Keratinocyte (primary cell): ENCODE measurements around the gene MFSD2A. TPM values are rescaled to one million over a fixed set of nuclear protein-coding genes. Genes with fewer than 3 reads are reported as not detected.
A peak's percentile ranks its signal among the peaks of the same experiment; 100 is the strongest.

Experiments used
- DNase-seq: peaks from one replicate; pipeline ENCODE4 v3.0.0-alpha.2; 2011; ENCODE audit warnings: low read depth, missing footprints, low spot score
- FAIRE-seq: peaks from 2 replicates; lab custom pipeline; 2011; peaks lifted over from hg19 to GRCh38; lab: Jason Lieb, UNC
- H2AFZ ChIP-seq: 2 replicates; pipeline ENCODE4 v1.6.0; 2012; ENCODE audit warnings: low read length, control low read depth, inconsistent platforms; ENCODE audit not compliant: control insufficient read depth
- H3K27ac ChIP-seq: 2 replicates; pipeline ENCODE4 v1.5.1; 2011; ENCODE audit warnings: low read length; ENCODE audit not compliant: control insufficient read depth, insufficient read depth
- H3K27me3 ChIP-seq: 3 replicates; pipeline ENCODE4 v1.6.0; 2011; ENCODE audit warnings: low read length; ENCODE audit not compliant: control insufficient read depth, insufficient read depth; ENCODE audit errors: extremely low read depth
- H3K36me3 ChIP-seq, 2 experiments: 2 replicates in 1 of 2; 3 replicates in 1 of 2; pipeline ENCODE4 v1.5.1; 2011; ENCODE audit warnings: low read length in 2 of 2, mild to moderate bottlenecking in 1 of 2; ENCODE audit not compliant: control insufficient read depth in 2 of 2, insufficient read depth in 2 of 2; ENCODE audit errors: extremely low read depth in 1 of 2
- H3K4me1 ChIP-seq: 3 replicates; pipeline ENCODE4 v1.5.1; 2011; ENCODE audit warnings: low read length; ENCODE audit not compliant: control insufficient read depth, insufficient read depth; ENCODE audit errors: extremely low read depth
- H3K4me2 ChIP-seq: 3 replicates; pipeline ENCODE4 v1.6.0; 2011; ENCODE audit warnings: low read depth, low read length; ENCODE audit not compliant: control insufficient read depth, insufficient read depth; ENCODE audit errors: extremely low read depth
- H3K4me3 ChIP-seq, 3 experiments: fragments of 200-600 bp in 1 of 3; sonication (generic) in 1 of 3; 2 replicates in 2 of 3; 3 replicates in 1 of 3; pipeline ENCODE4 v1.5.1; 2011 to 2016; ENCODE audit warnings: low read length in 3 of 3, mild to moderate bottlenecking in 3 of 3, control low read depth in 2 of 3, inconsistent platforms in 1 of 3, low read depth in 1 of 3, mixed read lengths in 1 of 3, mixed run types in 1 of 3, moderate library complexity in 1 of 3; ENCODE audit not compliant: control insufficient read depth in 2 of 3, insufficient read depth in 2 of 3; ENCODE audit errors: extremely low read depth in 1 of 3
- H3K79me2 ChIP-seq: 2 replicates; pipeline ENCODE4 v1.6.0; 2012; ENCODE audit warnings: low read length; ENCODE audit not compliant: control insufficient read depth, insufficient read depth
- H3K9ac ChIP-seq: 3 replicates; pipeline ENCODE4 v1.6.0; 2011; ENCODE audit warnings: low read length; ENCODE audit not compliant: control insufficient read depth, insufficient read depth; ENCODE audit errors: extremely low read depth
- H3K9me1 ChIP-seq: 3 replicates; pipeline ENCODE4 v1.6.0; 2011; ENCODE audit warnings: low read length; ENCODE audit not compliant: control insufficient read depth, insufficient read depth; ENCODE audit errors: extremely low read depth
- H3K9me3 ChIP-seq: 2 replicates; pipeline ENCODE4 v1.5.1; 2012; ENCODE audit warnings: low read depth, low read length; ENCODE audit not compliant: control insufficient read depth
- H4K20me1 ChIP-seq: 3 replicates; pipeline ENCODE4 v1.6.0; 2011; ENCODE audit warnings: low read length; ENCODE audit not compliant: control insufficient read depth, insufficient read depth; ENCODE audit errors: extremely low read depth
- CTCF ChIP-seq, 3 experiments: IDR thresholded peaks in 1 of 3; conservative IDR thresholded peaks in 1 of 3; optimal IDR thresholded peaks in 1 of 3; 2 replicates in 2 of 3; 3 replicates in 1 of 3; pipeline versions ENCODE3 to v1.5.1; 2011; ENCODE audit warnings: low read length in 3 of 3, mild to moderate bottlenecking in 3 of 3, moderate library complexity in 2 of 3, control low read depth in 1 of 3, inconsistent platforms in 1 of 3; ENCODE audit not compliant: insufficient read depth in 2 of 3; ENCODE audit errors: extremely low read depth in 1 of 3
- EZH2 ChIP-seq: IDR thresholded peaks from one replicate; pipeline ENCODE4 v1.6.1; 2012; ENCODE audit warnings: inconsistent platforms, mild to moderate bottlenecking, low read length, moderate library complexity
- dilution Hi-C: fragments of 300-500 bp; cut with MboI; formaldehyde crosslinking; loops from one replicate; pipeline ENCODE4 v1.7.0; 2020; ENCODE audit warnings: low sequenced_read_pairs; ENCODE audit not compliant: extremely low pct_ligation_motif_present
- polyA plus RNA-seq, 5 experiments: library from polyadenylated mRNA; depleted of rRNA in 3 of 5; stranded (reverse) in 3 of 5; stranded (forward) in 1 of 5; unstranded in 1 of 5; fragments of >200 nt; gene quantifications; 1 replicate in 1 of 5; 2 replicates in 3 of 5; 3 replicates in 1 of 5; pipeline versions ENCODE4 v1.2.1 to v1.2.3, GENCODE V29; 2011 to 2012; ENCODE audit warnings: missing spikeins in 2 of 5, low read depth in 1 of 5, low replicate concordance in 1 of 5

MFSD2A gene
- polyA plus RNA-seq, 1 donor (not counting 4 experiments of a cell fraction or from before 2014, with no cell fraction given), result 50.1 TPM

- FAIRE-seq (no peak), DNase-seq (no peak)
- no peaks in the 10 kb centered on the region for H3K27me3 ChIP-seq
- peaks cover 9% of the 10 kb centered on the region for H3K79me2 ChIP-seq
- peaks cover 54% of the 10 kb centered on the region for H3K4me1 ChIP-seq
- dilution Hi-C loops, result no loop called here
- peak overlapping the region in 2 of 3 experiments; percentile 18 to 28 for H3K4me3 ChIP-seq
- peak overlapping the region; percentile 33 for H3K4me2 ChIP-seq
- H2AFZ ChIP-seq, result no peak overlapping the region
- TF ChIP-seq CTCF (optimal IDR thresholded peaks at IDR 0.05 in 1 of 3, IDR thresholded peaks at IDR 0.05 in 1 of 3, conservative IDR thresholded peaks at IDR 0.05 in 1 of 3; ENCODE audit: extremely low read depth in 1 of 3, insufficient read depth in 2 of 3, low read length in 3 of 3) (no peak), EZH2 (no peak)
- no peaks in the 10 kb centered on the region for H3K9me1 ChIP-seq
- H3K9me3 ChIP-seq, result no peaks in the 10 kb centered on the region
- peaks cover 33 to 65% of the 10 kb centered on the region in 2 experiments for H3K36me3 ChIP-seq
- H4K20me1 ChIP-seq, result peaks cover 2% of the 10 kb centered on the region
- peak overlapping the region; percentile 48 for H3K9ac ChIP-seq
- H3K27ac ChIP-seq, result peak overlapping the region; percentile 63
Observed at GRCh38 chr1:39969531-39970270, 14.8 kb downstream of the MFSD2A start.

GRCh38 chr1:39970274-39970673 lies 15.3 kb downstream of the MFSD2A start:
- H3K79me2 ChIP-seq, result peaks cover 3% of the 10 kb centered on the region
- peaks cover 54% of the 10 kb centered on the region for H3K4me1 ChIP-seq
- no peak overlapping the region for H3K4me3 ChIP-seq
- H3K9ac ChIP-seq, result no peak overlapping the region
- no peak overlapping the region for H2AFZ ChIP-seq
- no peaks in the 10 kb centered on the region for H3K9me3 ChIP-seq
- dilution Hi-C loops, result no loop called here
- peaks cover 28 to 59% of the 10 kb centered on the region in 2 experiments for H3K36me3 ChIP-seq
- H4K20me1 ChIP-seq, result peaks cover 2% of the 10 kb centered on the region
- FAIRE-seq (peak; percentile 90), DNase-seq (no peak)
- H3K9me1 ChIP-seq, result no peaks in the 10 kb centered on the region
- no peaks in the 10 kb centered on the region for H3K27me3 ChIP-seq
- H3K27ac ChIP-seq, result peak overlapping the region; percentile 63
- TF ChIP-seq CTCF (optimal IDR thresholded peaks at IDR 0.05 in 1 of 3, IDR thresholded peaks at IDR 0.05 in 1 of 3, conservative IDR thresholded peaks at IDR 0.05 in 1 of 3; ENCODE audit: extremely low read depth in 1 of 3, insufficient read depth in 2 of 3, low read length in 3 of 3) (no peak), EZH2 (no peak)
- H3K4me2 ChIP-seq, result peak overlapping the region; percentile 33
